H1 (cell line): Measurements from ENCODE around the gene WDR64.

Experiments used
- BRCA1 ChIP-seq: IDR thresholded peaks from 2 replicates; pipeline ENCODE4 v1.6.1; 2012; ENCODE audit warnings: low read depth, low read length, improper control_type of control experiment
- CTCF ChIP-seq, 3 experiments: IDR thresholded peaks; 1 replicate in 2 of 3; 2 replicates in 1 of 3; pipeline versions ENCODE4 v1.5.1 to v1.6.1; 2011; ENCODE audit warnings: low read length in 3 of 3, mild to moderate bottlenecking in 3 of 3, inconsistent platforms in 2 of 3, low read depth in 1 of 3, moderate library complexity in 1 of 3; ENCODE audit not compliant: insufficient read depth in 1 of 3; ENCODE audit errors: control extremely low read depth in 1 of 3
- EGR1 ChIP-seq: IDR thresholded peaks from 2 replicates; pipeline ENCODE4 v1.6.1; 2011; ENCODE audit warnings: low read depth, low read length, borderline replicate concordance
- EZH2 ChIP-seq: fragments of 200-600 bp; sonication (generic); IDR thresholded peaks from 2 replicates; pipeline ENCODE4 v1.7.1; 2012; ENCODE audit warnings: low read depth, mild to moderate bottlenecking, moderate library complexity, low read length, inconsistent platforms; ENCODE audit not compliant: severe bottlenecking
- HDAC2 ChIP-seq, 2 experiments: fragments of 300-600 bp in 1 of 2; sonication (generic) in 1 of 2; IDR thresholded peaks; 2 replicates each; pipeline ENCODE4 v1.6.1; 2011 to 2012; ENCODE audit warnings: low read depth in 2 of 2, low read length in 2 of 2, mild to moderate bottlenecking in 2 of 2, moderate library complexity in 2 of 2, borderline replicate concordance in 1 of 2, inconsistent platforms in 1 of 2
- MAX ChIP-seq: IDR thresholded peaks from 2 replicates; pipeline ENCODE4 v1.6.1; 2012; ENCODE audit warnings: inconsistent platforms
- POLR2A ChIP-seq, 2 experiments: IDR thresholded peaks; 1 replicate in 1 of 2; 2 replicates in 1 of 2; pipeline ENCODE4 v1.6.1; 2011; ENCODE audit warnings: low read depth in 2 of 2, low read length in 2 of 2, mild to moderate bottlenecking in 2 of 2; ENCODE audit errors: control extremely low read depth in 1 of 2
- SIN3A ChIP-seq, 2 experiments: IDR thresholded peaks in 1 of 2; conservative IDR thresholded peaks in 1 of 2; 2 replicates each; pipeline ENCODE4 v1.6.1; 2011 to 2012; ENCODE audit warnings: low read length in 2 of 2, improper control_type of control experiment in 1 of 2, low read depth in 1 of 2, mild to moderate bottlenecking in 1 of 2
- SP1 ChIP-seq: IDR thresholded peaks from 2 replicates; pipeline ENCODE4 v1.6.1; 2011; ENCODE audit warnings: low read depth, low read length
- TAF1 ChIP-seq: IDR thresholded peaks from 2 replicates; pipeline ENCODE4 v1.6.1; 2011; ENCODE audit warnings: mild to moderate bottlenecking, low read depth, low read length
- TEAD4 ChIP-seq: IDR thresholded peaks from 2 replicates; pipeline ENCODE4 v1.6.1; 2012; ENCODE audit warnings: low read depth, low read length, inconsistent platforms, mixed read lengths
- YY1 ChIP-seq: IDR thresholded peaks from 2 replicates; pipeline ENCODE4 v1.6.1; 2011; ENCODE audit warnings: low read depth, mild to moderate bottlenecking, low read length

GRCh38 chr1:241836941-241837340 is 184.9 kb downstream of the WDR64 start:
- TF ChIP-seq TAF1 (no peak), EZH2 (no peak), TEAD4 (no peak), CTCF (IDR thresholded peaks at IDR 0.05; ENCODE audit: control extremely low read depth in 1 of 3, insufficient read depth in 1 of 3, low read depth in 1 of 3, low read length in 3 of 3) (no peak), HDAC2 (IDR thresholded peaks at IDR 0.05; ENCODE audit: borderline replicate concordance in 1 of 2, low read depth in 2 of 2, low read length in 2 of 2) (no peak), SIN3A (conservative IDR thresholded peaks at IDR 0.05 in 1 of 2, IDR thresholded peaks at IDR 0.05 in 1 of 2; ENCODE audit: low read depth in 1 of 2, low read length in 2 of 2) (no peak), YY1 (no peak), MAX (no peak), SP1 (no peak), POLR2A (IDR thresholded peaks at IDR 0.05; ENCODE audit: control extremely low read depth in 1 of 2, low read depth in 2 of 2, low read length in 2 of 2) (no peak), EGR1 (no peak), BRCA1 (no peak)
